Nasal cavity respiratory epithelium epithelial cell of viscerocranial mucosa (primary cell): Measurements from ENCODE around the gene CFAP91. TPM values are rescaled to one million over a fixed set of nuclear protein-coding genes. Genes with fewer than 3 reads are reported as not detected.

Experiments
- total RNA-seq: library from RNA; depleted of rRNA; stranded (reverse); fragments of >200 nt; gene quantifications from 2 replicates; pipeline ENCODE4 v1.2.3, GENCODE V29; 2014

CFAP91 gene
- 0.07 TPM in 1 of 2 replicates, not detected in the other for total RNA-seq

DNA sequence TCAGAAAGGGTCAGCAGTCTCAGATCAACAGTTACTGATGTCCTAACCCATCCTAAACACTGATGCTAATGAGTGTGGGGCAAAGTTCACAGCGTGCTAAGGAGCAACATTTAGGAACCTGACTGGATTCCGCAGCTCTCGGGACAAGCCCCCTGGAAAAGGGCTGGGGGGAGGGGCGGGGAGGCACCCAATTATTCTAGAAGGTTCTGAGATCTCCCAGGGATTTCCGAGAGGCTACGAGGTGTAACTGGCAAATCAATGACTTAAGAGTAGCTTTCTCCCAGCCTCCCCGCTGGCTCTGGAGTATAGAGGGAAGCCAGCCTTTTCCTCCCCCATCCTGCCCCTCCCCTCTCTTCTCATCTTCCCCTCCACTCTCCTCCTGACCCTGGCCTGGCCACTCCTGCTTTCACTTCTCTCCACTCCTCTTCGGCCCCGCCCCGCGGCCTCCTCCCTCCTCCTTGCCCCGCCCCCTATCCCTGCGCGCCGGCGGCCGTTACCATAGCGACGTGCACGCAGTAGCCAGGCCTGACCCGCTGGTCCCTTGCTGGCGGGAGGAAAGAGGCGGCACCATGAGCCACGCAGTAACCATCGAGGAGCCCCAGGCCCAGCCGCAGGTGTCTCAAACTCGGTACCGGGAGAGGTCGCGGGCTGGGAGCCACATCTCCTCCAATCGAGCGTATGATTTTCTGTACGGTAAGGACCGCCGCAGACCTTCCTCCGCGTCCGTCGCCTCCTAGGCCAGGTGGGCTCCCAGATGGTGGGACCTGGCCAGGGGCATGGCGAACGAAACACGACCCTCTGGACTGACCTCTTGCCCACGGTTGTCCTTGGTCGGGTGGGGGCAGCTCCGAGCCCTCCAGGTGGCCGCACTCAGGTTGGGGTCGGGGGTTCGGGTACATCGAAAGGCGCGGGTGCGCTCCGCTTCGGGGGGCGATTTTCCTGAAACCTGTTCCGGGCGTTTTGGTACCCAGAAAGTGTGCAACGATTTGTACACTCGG is at the start of gene CFAP91:
TSS of gene CFAP91 (plus strand) at position 493 of the 998 bp plus-strand sequence. CDS start at position 570, 77 bp downstream.

DNA sequence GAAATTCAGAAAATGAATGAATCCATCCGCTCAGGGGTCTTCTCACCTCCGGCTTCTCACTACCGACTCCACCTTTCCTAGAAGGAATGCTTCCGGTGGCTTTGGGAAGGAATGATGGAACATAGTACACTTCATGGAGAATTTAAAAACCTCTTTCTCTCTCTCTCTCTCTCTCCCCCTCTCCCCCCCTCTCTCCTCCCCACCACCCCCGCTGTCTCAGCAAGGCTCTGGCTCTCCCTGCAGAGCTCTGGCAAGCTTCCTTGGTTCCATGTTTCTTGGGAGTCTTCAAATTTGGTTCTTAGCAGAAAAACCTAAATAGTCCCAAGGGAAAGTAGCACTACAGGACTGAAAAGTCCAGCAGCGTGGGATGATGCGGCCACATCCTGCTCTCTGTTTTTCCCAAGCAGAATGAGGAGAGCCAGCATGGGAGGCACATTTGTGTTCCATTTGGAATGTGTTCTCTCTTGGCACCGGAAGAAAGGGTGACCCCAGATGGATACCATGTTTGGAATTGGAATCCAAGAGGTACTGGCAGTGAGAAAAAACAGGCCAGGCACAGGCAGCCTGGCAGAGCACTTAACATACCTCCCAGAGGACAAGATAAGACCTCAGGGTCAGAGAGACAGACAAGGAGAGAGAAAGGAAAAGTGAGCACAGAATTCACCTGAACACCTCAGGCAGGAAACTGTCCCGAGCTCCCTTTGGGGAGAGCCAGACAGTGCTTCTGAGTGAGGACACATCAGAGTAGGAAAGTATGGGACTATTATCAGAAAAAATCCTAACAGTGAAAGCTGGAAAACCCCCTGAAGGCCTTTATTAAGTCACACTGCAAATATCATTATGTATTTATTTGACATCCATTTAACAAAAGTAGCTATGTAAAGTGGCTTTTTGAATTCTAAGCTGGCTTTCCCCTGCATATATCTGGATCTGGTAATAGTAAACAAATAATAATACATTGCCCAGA is 42.1 kb upstream of the CFAP91 start, which contains the start of gene POPDC2:
TSS of gene POPDC2 (minus strand) at position 116 of the 967 bp plus-strand sequence. CDS start 166 bp downstream, outside the sequence.

DNA sequence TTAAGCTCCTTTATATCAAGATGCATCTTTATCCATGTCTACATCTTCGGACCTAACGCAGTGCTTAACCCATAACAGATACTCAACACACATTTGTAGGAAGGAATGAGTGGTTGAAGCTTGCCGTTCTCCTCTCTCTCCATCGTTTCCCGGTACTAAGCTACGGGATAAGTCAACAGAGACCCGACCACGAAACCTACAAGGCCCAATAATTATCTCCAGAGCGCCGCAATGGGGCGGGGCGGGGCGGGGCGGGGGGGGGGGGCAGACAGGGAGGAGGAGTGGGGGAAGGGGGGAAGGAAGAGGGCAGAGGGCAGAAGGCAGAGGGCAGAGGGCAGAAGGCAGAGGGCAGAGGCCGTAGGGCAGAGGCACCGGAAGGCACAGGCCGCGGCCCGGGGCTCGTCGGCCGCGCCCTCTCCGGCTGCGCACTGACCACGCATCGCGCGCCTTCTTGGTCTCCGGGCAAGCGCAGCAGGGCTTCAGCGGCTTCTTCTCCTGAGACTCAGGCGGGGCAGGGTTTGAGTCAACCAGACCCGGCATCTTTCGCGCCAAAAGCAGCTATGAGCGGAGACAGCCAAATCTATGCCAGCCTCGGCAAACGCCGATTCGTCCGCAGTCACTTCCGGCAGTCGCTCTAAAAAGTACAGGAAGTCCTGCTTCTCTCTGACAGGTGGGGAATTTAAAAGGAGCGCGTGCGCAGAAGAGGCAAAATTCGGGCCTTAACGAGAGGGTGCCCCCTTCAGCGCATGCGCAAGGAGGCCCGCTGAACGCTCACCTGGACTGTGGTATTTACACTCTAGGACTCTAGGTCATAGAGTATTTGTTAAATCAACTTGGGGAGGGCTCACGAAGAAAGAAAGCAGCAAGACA is 25.8 kb upstream of the CFAP91 start, which contains the start of gene COX17:
TSS of gene COX17 (minus strand) at position 636 of the 870 bp plus-strand sequence. CDS start at position 540, 96 bp downstream.

Other genes with a start within 250 kb of the CFAP91 start
- gene TMEM39A, start 239.4 kb upstream of the CFAP91 start, total RNA-seq: 52.3 and 67.0 TPM in 2 replicates
- gene POGLUT1, start 234.1 kb upstream of the CFAP91 start, total RNA-seq: 15.0 and 19.8 TPM in 2 replicates
- 61.6 and 75.2 TPM in 2 replicates for gene TIMMDC1, start 204.5 kb upstream of the CFAP91 start, total RNA-seq
- not detected in 2 replicates for gene CD80, start 143.4 kb upstream of the CFAP91 start, total RNA-seq
- gene ADPRH, start 123.5 kb upstream of the CFAP91 start, total RNA-seq: 0.68 and 3.9 TPM in 2 replicates
- 0.14 TPM in 1 of 2 replicates, not detected in the other for gene PLA1A, start 105.1 kb upstream of the CFAP91 start, total RNA-seq
- gene POPDC2, start 42.4 kb upstream of the CFAP91 start, total RNA-seq: 0.28 and 0.34 TPM in 2 replicates
- 22.2 and 24.4 TPM in 2 replicates for gene COX17, start 25.6 kb upstream of the CFAP91 start, total RNA-seq
- under 0.01 TPM in 2 replicates for gene NR1I2, start 79.1 kb downstream of the CFAP91 start, total RNA-seq